CD4-positive, alpha-beta T cell treated with Interleukin-6 for 4 hours (primary cell): Measurements from ENCODE around the gene CLPSL1.
"Not testable (repeated sequence)": the region's sequence is repeated elsewhere in the genome, so short reads cannot be mapped to it uniquely, and the experiment has no call there.

Experiments used
- DNase-seq: peaks from one replicate; pipeline ENCODE4 v3.0.0-alpha.2; 2020; ENCODE audit warnings: mixed read lengths

CLPSL1 gene, protein sequence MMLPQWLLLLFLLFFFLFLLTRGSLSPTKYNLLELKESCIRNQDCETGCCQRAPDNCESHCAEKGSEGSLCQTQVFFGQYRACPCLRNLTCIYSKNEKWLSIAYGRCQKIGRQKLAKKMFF

GRCh38 chr6:35780719-35781118 is at the start of gene CLPSL1:
Gene CLPSL1 (plus strand): TSS chr6:35781019. CDS start chr6:35781111, 92 bp downstream.
- no peak for DNase-seq

DNA sequence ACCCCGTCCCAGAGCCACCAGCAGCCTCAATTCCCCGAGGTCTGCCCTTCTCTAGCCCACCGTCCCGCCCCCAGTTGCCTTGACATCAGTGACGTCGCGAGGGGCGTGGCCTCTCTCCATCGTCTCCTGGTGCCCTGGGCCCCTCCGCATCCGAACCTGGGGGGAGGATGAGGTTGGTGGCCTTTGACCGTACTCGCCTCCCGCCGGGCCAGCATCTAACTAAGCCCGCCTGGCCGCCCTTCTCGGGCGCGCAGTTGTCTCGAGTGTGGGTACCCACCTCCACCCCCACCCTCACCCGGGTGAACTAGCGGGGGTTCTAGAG is 49.4 kb upstream of the CLPSL1 start:
- DNase-seq: peak; percentile 96

DNA sequence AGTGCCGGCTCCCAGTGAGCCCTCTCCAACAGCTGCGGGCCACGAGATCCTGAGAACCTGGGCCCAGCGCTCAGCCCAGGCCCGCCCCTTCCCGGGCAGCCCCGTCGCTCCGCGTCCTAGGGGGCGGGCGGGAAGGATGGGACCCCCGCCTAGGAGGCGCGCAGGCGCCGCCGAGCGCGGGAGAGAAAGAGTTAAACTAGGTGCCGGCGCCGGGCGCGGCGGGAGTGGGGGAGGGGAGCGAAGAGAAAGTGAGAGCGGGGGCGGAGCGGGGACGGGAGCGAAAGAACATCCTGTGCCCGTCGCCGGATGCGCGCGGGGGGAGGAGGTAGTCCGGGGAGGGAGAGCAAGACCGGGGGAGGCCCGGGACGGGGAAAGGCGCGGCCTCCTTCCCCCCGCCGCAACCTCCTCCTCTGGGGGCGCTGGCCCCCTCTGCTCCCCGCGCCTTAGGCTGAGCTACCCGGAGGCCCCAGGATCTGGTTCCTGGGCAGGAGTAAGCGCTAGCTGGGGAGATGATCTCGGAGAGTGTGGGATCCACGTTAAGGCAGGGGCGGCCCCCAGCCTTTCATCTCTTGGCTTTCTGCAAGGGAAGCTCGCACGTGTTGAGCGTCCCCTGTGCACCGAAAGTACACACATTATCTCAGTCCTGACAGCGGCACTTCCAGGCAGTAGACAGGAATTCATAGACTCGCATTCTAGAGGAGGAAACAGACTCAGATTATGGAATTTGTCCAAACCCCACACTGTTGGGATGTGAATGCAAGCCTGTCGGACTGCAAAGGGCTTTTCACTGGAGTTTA is 48.9 kb upstream of the CLPSL1 start:
- DNase-seq: peak; percentile 97

- DNase-seq: no peak
Observed at GRCh38 chr6:35733633-35734032, 47.2 kb upstream of the CLPSL1 start.

DNA sequence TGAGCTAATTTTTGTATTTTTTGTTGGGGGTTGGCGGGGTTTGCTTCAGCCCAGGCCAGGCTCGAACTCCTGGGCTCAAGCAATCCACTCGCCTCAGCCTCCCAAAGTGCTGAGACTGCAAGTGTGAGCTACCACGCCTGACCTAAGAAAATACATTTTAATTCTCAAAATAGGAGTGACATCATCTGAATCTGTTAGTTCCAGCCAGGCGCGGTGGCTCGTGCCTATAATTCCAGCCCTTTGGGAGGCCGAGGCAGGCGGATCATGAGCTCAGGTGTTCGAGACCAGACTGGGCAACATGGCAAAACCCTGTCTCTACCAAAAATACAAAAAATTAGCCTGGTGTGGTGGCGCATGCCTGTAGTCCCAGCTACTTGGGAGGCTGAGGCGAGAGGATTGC is 46.5 kb upstream of the CLPSL1 start:
- not testable (repeated sequence) for DNase-seq

DNA sequence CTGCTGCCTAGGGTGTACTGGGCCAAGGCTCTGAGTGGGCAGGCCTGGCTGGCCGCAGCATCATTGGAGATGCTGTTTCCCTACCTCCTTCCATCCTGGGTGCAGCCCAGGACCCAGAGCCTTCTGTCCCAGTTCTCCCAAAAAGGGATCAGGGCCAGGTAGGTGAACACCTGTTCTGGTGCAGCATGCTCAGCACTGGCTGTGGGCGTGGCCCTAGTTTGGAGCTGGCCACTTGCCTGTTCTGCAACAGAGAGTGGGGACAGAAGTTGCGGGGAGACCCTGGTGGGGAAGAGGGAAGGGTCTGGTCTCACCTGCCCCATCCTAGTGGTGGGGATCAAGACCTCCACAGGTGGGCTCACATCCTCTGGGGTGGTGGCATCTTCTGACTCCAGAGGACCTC is 45.4 kb upstream of the CLPSL1 start:
- DNase-seq: no peak

DNA sequence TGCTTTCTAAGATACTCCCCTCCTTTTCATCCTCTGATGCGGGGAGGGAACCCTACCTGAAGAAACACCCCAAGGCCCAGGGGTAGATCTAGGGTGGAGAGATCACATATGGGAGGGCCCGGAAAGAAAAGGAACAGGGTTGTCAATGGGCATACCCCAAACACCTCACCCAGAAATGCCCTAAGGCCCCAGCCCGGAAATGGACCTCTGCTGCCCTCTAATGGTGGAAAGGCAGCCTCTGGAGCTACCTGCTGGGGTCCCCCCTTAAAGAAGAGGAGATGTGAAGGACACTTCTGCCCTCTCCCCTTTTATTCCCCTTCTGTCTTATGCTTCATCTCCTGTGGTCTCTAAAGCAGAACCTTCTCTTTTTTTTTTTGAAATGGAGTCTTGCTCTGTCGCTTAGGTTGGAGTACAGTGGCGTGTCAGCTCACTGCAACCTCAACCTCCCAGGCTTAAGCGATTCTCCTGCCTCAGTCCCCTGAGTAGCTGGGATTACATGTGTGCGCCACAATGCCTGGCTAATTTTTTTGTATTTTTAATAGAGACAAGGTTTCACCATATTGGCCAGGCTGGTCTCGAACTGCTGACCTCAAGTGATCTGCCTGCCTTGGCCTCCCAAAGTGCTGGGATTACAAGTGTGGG is 44.4 kb upstream of the CLPSL1 start:
- DNase-seq: peak; percentile 89

GRCh38 chr6:35736982-35737412 is 43.8 kb upstream of the CLPSL1 start, which contains the start of gene ARMC12:
Gene ARMC12 (plus strand): TSS chr6:35737032. CDS start chr6:35737109, 77 bp downstream.
- no peak for DNase-seq

DNA sequence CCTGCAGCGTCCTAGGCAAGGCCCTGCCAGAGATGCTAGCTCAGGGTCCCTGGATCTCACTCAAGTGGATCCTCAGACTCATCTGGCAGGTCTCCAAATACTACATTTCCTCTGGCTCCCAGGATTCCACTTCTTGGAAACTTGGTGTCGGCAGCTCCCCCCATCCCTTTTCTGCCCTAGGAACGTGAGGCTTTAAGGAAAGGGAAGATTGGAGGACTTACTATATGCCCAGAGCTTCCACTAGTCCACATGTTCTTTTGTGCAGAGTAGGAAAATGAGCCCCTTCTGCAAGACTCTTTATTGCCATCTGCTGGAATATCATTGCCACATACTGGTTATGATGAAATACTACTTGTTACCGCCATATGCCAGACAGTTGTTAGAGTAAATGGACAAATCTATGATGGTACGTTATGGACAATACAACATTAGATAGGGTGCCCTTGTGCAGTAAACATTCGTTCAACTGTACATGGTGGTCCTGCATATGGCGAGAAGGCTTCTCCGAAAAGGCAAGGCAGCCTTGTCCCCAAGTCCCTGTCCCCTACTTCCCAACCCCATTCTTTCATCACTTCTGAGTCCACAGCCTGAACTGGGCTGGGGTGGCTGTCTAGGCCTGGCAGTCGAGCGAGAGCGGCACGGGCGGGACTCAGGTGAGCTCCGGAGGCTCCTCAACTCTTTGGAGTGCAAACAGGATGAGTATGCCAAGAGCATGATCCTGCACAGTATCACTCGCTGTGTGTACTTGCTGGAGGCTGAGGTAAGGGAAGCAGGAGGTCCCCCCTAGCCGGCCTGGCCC is 43.2 kb upstream of the CLPSL1 start:
- no peak for DNase-seq

DNA sequence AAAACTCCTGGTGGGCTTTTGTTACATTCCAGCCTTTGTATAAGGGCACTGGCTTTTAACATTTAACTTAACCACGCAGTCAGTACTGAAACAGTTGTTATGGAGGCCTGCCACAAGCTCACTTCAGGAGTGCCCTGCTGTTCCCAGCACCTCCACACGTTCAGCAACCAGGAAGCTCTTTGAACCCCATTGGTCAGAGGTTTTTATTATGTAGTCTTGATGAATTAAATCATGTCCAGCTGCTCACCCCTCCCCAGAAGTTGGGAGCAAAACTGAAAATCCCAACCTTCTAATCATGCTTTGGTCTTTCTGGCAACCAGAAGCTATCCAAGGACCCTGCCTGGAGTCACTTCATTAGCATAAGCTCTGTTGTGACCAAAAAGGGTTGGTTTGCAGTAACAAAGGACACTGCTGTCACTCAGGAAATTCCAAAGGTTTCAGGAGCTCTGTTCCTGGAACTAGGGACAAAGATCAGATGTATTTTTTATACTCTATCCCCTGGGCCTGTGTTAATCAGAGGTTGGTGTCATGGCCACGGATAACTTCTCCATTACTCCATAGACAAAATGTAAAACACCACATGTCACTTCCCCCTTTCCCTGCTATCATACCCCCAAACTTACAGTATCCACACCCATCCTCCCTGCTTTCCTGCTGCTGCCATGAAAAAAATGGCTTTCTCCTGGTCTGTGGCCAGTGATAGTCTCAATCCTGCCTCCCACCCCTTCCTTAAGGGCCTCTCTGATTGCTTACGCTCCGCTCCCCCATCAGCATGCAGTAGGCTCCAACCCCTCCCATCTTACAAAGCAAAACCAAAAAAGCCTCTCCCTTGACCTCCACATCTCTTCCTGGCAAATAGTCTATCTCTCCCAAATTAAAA is 40.9 kb upstream of the CLPSL1 start:
- no peak for DNase-seq

GRCh38 chr6:35742842-35743241 is 38.0 kb upstream of the CLPSL1 start:
- no peak for DNase-seq

DNA sequence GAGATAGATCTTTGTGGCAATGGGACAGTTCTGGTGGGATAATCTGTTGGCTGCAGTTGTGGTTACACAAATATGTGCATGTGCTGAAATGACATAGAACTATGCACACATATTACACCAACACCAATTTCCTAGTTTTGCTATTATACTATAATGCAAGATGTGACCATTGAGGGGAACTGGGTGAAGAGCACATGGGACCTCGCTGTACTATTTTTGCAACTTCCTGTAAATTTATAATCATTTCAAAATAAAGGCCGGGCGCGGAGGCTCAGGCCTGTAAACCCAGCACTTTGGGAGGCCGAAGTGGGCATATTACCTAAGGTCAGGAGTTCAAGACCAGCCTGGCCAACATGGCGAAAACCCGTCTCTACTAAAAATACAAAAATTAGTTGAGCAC is 35.3 kb upstream of the CLPSL1 start:
- DNase-seq: no peak

- DNase-seq: no peak
Observed at GRCh38 chr6:35746516-35746915, 34.3 kb upstream of the CLPSL1 start.

DNA sequence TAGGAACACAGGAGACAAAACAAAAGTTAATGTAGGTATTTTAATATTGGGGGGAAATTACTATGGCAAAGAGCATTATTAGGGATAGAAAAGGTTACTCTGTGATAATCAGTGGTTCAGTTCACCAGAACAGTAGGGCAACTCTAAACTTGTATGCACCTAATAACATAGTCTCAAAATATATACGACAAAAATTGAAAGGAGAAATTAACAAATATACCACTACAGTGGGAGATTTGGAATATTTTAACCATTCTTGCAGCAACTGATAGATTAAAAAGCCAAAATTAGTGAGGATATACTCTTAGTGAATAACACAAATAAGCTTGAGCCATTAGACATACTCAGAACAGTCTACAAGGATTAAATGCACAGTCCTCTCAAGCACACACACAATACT is 32.9 kb upstream of the CLPSL1 start:
- no peak for DNase-seq

DNA sequence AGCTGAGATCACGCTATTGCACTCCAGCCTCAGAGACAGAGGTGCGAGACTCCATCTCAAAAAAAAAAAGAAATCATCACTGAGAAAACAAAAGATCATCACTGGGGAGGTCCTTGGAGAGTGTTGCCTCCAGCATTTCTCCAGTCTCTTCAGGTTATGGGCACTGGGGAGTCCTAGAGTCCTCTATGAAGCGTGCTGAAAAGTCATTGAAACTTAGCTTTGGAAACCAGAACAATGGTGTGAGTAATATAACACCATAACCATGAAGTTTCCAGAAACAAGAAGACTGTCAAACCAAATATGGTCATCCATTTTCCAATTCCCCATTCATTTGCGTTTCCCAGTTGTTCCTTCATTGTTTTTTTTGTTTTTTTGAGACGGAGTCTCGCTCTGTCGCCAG is 30.3 kb upstream of the CLPSL1 start:
- DNase-seq: no peak

DNA sequence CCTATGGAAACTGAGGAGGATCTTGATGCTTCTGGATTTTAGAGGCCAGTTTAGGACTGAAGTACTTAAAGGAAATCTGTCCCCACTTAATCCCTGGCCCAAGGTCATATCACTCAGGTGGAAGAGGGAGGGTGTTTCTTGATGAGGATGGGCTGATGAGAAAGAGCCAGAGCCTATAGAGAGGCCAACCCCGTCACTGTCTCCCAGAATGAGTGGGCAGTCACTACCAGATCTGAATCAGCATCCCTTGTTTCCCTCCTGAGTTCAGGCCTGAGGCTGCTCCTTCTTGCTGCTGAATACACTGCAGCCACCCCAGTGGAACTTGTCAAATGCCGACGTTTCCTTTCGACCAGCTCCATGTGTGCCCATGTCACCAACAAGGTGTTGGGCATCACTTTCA is 29.2 kb upstream of the CLPSL1 start:
- DNase-seq: no peak

DNA sequence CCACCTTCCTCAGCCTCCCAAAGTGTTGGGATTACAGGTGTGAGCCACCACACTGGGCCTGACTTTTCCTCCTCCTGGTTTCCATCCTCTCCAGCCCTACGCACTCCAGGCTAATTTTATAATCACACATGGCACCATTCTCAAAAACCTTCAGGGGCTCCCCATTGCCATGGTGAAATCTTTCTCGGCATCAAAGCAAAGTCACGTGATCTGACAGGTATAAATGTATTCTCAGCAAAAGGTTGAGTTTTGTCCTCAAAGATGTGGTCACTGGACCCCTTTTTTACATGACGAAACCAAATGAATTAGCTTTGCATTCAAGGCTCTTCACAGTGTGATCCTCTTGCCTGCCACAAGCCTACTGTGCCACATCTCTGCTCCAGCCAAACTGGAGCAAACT is 28.5 kb upstream of the CLPSL1 start:
- DNase-seq: no peak

DNA sequence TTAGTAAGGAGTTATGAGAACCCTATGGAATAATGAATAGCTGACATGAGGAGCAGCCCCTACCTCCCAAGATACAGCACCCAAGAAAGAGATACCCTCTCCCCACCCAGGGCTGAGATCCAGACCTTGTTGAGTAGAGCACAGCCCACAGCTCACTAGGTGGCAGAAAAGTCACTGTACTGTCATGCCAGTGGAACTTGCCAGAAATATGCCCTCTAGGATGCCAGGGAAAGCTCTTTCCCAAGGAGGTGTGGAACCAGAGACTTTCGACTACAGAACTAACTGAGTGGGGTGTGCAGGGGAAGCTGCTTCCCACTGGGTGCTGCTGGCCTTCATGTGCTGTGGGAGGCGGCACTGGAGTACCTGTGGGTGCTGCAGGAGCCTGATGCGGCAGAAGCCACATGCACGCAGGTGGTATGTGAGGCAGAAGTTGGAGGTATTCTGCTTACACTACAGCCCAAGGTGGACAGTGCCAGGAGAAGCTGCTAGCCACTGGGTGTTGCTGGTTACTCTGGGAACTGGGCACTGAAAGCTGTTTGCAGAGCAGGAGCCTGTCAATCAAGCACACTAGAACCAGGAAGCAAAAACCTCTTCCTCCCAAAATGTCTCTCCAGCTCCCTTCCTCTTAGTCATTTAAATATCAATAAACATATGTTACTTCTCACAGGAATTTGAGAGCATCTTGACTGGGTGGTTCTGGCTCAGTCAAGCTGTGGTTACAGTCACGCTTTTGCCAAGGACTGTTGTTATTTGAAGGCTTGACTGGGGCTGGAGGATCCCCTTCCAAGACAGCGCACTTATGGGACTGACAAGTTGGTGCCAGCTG is 26.2 kb upstream of the CLPSL1 start:
- DNase-seq: no peak

- DNase-seq: no peak
Observed at GRCh38 chr6:35755278-35755924, 25.4 kb upstream of the CLPSL1 start.

DNA sequence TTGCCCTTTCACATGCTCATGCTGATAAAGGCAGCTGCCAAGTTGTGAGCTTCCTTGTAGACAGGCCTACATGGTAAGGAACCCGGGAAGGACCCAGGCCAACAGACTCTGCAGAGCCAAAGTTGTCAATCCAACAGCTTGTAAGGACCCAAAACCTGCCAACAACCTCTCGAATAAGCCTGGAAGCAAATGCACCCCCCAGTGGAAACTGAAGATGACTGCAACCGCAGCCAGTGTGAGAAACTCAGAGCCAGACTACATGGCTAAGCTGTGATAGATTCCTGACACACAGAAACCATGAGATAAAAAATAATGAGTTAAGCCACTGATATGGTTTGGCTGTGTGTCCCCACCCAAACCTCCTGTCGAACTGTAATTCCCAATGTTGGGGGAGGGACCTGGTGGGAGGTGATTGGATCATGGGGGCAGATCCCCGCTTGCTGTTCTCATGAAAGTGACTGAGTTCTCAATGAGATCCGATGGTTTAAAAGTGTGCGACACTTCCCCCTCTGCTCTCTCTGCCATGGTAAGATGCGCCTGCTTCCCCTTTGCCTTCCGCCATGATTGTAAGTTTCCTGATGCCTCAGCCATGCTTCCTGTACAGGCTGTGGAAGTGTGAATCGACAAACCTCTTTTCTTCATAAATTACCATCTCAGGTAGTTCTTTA is 23.2 kb upstream of the CLPSL1 start:
- DNase-seq: peak; percentile 26
